ENCODE measurements around the gene GHSR.

- TF ChIP-seq, protein P1, sequence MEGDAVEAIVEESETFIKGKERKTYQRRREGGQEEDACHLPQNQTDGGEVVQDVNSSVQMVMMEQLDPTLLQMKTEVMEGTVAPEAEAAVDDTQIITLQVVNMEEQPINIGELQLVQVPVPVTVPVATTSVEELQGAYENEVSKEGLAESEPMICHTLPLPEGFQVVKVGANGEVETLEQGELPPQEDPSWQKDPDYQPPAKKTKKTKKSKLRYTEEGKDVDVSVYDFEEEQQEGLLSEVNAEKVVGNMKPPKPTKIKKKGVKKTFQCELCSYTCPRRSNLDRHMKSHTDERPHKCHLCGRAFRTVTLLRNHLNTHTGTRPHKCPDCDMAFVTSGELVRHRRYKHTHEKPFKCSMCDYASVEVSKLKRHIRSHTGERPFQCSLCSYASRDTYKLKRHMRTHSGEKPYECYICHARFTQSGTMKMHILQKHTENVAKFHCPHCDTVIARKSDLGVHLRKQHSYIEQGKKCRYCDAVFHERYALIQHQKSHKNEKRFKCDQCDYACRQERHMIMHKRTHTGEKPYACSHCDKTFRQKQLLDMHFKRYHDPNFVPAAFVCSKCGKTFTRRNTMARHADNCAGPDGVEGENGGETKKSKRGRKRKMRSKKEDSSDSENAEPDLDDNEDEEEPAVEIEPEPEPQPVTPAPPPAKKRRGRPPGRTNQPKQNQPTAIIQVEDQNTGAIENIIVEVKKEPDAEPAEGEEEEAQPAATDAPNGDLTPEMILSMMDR (IDR thresholded peaks at IDR 0.05), result no peak
- no peak for TF ChIP-seq POLR2A (IDR thresholded peaks at IDR 0.05)
Observed at GRCh38 chr3:172402090-172402489, 46.2 kb downstream of the GHSR start.
